GM23248 (cell line): ENCODE measurements around the gene CIDEC.

Experiments used
- EZH2 ChIP-seq: fragments of 200-600 bp; sonication (generic); IDR thresholded peaks from 2 replicates; pipeline ENCODE4 v1.6.1; 2018; ENCODE audit warnings: antibody characterized with exemption, mild to moderate bottlenecking; ENCODE audit not compliant: insufficient read depth, poor library complexity, severe bottlenecking
- EZH2phosphoT487 ChIP-seq: fragments of 200-600 bp; sonication (generic); IDR thresholded peaks from 2 replicates; pipeline ENCODE4 v1.6.1; 2018; ENCODE audit warnings: antibody characterized with exemption, moderate library complexity, mild to moderate bottlenecking, low read depth; ENCODE audit not compliant: insufficient read depth

- TF ChIP-seq EZH2: no peak
- no peak for TF ChIP-seq EZH2phosphoT487
Measured at GRCh38 chr3:9859530-9860025, 20.5 kb downstream of the CIDEC start.
